ENCODE measurements around the gene CD300LD.
"Not testable (repeated sequence)": the region's sequence is repeated elsewhere in the genome, so short reads cannot be mapped to it uniquely, and the experiment has no call there.

CD300LD gene

GRCh38 chr17:74584292-74585060, 7.6 kb downstream of the CD300LD start:
- no peak overlapping the region for H3K27ac ChIP-seq
- TF ChIP-seq, protein P1, sequence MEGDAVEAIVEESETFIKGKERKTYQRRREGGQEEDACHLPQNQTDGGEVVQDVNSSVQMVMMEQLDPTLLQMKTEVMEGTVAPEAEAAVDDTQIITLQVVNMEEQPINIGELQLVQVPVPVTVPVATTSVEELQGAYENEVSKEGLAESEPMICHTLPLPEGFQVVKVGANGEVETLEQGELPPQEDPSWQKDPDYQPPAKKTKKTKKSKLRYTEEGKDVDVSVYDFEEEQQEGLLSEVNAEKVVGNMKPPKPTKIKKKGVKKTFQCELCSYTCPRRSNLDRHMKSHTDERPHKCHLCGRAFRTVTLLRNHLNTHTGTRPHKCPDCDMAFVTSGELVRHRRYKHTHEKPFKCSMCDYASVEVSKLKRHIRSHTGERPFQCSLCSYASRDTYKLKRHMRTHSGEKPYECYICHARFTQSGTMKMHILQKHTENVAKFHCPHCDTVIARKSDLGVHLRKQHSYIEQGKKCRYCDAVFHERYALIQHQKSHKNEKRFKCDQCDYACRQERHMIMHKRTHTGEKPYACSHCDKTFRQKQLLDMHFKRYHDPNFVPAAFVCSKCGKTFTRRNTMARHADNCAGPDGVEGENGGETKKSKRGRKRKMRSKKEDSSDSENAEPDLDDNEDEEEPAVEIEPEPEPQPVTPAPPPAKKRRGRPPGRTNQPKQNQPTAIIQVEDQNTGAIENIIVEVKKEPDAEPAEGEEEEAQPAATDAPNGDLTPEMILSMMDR (conservative IDR thresholded peaks at IDR 0.05) = no peak

DNA sequence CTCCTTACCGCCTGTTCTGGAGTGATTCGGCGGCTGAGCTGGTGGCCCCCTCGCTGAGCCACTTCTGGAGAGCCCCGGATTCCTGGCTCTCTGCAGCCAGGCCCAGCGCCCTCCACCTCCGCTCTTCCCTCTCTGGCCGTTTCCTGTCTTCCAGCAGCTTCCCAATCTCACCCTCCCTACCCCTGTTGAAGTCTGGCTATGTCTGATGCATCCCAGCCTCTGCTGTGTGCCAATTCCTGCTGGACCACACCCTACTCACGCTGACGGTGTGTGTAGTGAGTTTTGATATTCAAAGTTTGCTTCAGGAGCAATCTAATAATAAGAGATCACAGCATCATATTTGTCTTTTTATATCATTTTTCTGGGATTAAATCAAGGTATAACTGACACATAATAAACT, 9.4 kb downstream of the CD300LD start:
- TF ChIP-seq, protein P1 (conservative IDR thresholded peaks at IDR 0.05) = no peak
- no peak overlapping the region for H3K27ac ChIP-seq

DNA sequence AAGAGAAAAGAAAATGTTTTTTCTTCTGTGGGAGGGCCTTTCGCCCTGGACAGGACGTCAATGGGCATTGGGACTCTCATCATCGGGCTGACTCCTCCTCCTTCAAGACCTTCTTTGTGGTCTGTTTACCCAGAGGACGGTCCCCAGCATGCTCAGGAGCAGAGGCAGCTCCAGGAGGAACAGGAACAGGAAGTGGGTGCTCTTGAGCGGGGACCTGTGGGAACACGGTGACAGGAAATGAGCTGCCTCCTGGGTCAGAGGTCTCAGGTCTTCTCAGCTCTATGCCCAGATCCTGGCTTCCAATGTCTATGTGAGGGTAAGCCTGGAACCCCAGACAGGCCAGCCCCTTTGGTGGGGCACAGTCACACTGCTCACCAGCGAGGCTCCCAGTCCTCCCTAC, 12.2 kb downstream of the CD300LD start:
- no peak overlapping the region for H3K27ac ChIP-seq
- TF ChIP-seq, protein P1 (conservative IDR thresholded peaks at IDR 0.05) = no peak

DNA sequence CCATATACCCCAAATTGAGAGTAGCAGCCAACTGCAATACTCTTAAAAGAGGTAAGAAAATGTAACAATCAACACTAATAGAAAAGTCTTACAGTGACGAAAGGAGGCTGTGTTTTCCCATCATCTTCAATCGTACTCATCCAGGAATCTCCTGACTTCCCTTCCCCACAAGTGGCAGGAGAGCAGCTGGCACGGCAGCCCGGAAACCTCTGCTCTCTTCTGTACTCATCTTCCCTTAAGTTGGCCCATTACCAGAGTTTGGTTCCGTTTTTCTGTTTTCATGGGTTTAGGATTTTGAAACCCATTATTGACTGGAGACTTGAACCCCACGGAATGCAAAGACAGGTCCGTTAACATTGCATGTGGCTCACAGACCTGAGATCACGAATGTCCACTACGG, 13.1 kb downstream of the CD300LD start:
- no peak overlapping the region for H3K27ac ChIP-seq
- TF ChIP-seq, protein P1 (conservative IDR thresholded peaks at IDR 0.05) = no peak

- TF ChIP-seq, protein P1 (conservative IDR thresholded peaks at IDR 0.05) = no peak
- H3K27ac ChIP-seq = no peak overlapping the region
These were observed 17.5 kb downstream of the CD300LD start for GRCh38 chr17:74574489-74575142.

DNA sequence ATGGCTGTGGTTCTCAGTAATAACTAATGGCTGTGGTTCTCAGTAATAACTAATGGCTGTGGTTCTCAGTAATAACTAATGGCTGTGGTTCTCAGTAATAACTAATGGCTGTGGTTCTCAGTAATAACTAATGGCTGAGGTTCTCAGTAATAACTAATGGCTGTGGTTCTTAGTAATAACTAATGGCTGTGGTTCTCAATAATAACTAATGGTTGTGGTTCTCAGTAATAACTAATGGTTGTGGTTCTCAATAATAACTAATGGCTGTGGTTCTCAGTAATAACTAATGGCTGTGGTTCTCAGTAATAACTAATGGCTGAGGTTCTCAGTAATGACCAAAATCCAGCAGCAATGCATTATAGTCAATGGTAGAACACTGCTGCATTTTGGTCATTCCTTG, 18.4 kb downstream of the CD300LD start:
- H3K27ac ChIP-seq = not testable (repeated sequence)

GRCh38 chr17:74573169-74573568, 18.9 kb downstream of the CD300LD start:
- H3K27ac ChIP-seq = no peak overlapping the region
- TF ChIP-seq, protein P1 (conservative IDR thresholded peaks at IDR 0.05) = no peak
